BLaER1 treated with 17β-estradiol and CSF1 and Interleukin-3, amounts not matched to agents 10 nM and 100 nM (cell line): ENCODE data around the gene KIAA0753.
A peak's percentile ranks its signal among the peaks of the same experiment; 100 is the strongest.

Experiments
- H3K27ac ChIP-seq, 11 experiments: shearing (Covaris generic); formaldehyde crosslinking; 2 replicates each; pipeline ENCODE4 v1.8.1; 2022
- H3K27me3 ChIP-seq, 11 experiments: shearing (Covaris generic); formaldehyde crosslinking; 2 replicates each; pipeline ENCODE4 v1.8.1; 2022
- H3K36me3 ChIP-seq, 11 experiments: shearing (Covaris generic); formaldehyde crosslinking; 2 replicates each; pipeline ENCODE4 v1.8.1; 2022
- H3K4me1 ChIP-seq, 10 experiments: shearing (Covaris generic); formaldehyde crosslinking; 2 replicates each; pipeline ENCODE4 v1.8.1; 2022
- H3K4me2 ChIP-seq, 11 experiments: shearing (Covaris generic); formaldehyde crosslinking; 2 replicates each; pipeline ENCODE4 v1.8.1; 2022
- H3K4me3 ChIP-seq, 10 experiments: shearing (Covaris generic); formaldehyde crosslinking; 2 replicates each; pipeline ENCODE4 v1.8.1; 2022
- H3K9ac ChIP-seq, 11 experiments: shearing (Covaris generic); formaldehyde crosslinking; 2 replicates each; pipeline ENCODE4 v1.8.1; 2022
- H3K9me3 ChIP-seq, 11 experiments: shearing (Covaris generic); formaldehyde crosslinking; replicated peaks in 1 of 11; 2 replicates each; pipeline ENCODE4 v1.8.1; 2022
- H4K20me1 ChIP-seq, 11 experiments: shearing (Covaris generic); formaldehyde crosslinking; 2 replicates each; pipeline ENCODE4 v1.8.1; 2022
- Cebpa-rat ChIP-seq, 11 experiments: shearing (Covaris generic); IDR thresholded peaks; 2 replicates each; pipeline ENCODE4 v1.8.1; 2022

Gene KIAA0753

GRCh38 chr17:6570731-6571451 is 69.6 kb downstream of the KIAA0753 start:
- H3K4me2 ChIP-seq = peak overlapping the region in 10 of 11 experiments; percentile 44 to 81 (median 68); a peak in 20 of 22 replicates
- H4K20me1 ChIP-seq = peaks cover 0 to 7% (median 1%) of the 10 kb centered on the region in 11 experiments; a peak in 5 of 22 replicates
- H3K36me3 ChIP-seq = no peaks in the 10 kb centered on the region
- H3K27ac ChIP-seq = peak overlapping the region in 3 of 11 experiments; percentile 2 to 28 (median 17); a peak in 2 of 22 replicates
- H3K27me3 ChIP-seq = no peaks in the 10 kb centered on the region
- H3K4me1 ChIP-seq = peaks cover 45 to 60% (median 53%) of the 10 kb centered on the region in 10 experiments
- no peak overlapping the region for H3K4me3 ChIP-seq
- H3K9me3 ChIP-seq = no peaks in the 10 kb centered on the region
- no peak overlapping the region for H3K9ac ChIP-seq
- no peak for TF ChIP-seq Cebpa-rat (IDR thresholded peaks at IDR 0.05)

DNA sequence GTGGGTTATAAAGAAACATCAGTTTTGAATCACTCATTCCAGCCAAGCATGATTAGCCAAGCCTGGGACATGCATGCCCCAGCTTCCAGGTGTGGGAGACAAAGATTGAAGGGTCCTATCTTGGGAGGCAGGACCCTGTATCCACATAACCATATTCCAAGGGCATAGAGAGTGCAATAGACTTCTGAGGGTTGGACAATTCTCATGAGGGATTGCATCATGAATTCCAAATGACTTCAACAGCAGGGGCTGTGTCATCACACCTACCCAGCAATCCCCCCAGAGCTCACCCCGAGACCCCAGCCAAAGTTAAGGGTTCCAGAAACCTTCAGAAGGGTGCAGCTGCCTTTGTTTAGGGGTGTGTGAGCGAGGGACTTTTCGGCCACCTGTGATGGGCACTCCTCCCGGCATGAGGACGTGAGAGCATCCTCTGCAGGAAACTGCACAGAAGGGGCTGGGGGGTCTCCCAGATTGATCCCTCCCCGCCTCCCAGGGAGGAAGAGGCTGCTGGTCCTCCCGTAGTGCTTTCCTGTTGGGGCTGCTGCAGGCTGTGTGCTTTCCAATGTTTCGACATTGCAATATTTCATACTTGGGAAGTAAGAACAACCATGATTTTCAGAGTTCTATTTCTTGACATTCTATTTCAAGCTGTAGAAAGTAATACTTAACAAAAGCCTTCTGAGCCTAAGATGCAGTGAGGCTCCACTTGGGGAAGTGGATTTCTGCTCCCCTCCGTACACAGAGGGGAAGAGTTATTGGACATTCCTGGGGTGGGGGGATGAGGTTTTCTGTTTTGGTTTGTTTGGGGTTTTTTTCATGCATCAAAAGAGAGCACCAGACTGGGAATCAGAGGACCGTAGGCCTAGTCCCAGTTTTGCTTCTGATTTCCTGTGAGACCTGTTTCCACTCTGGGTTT is 70.9 kb downstream of the KIAA0753 start:
- H3K27me3 ChIP-seq = no peaks in the 10 kb centered on the region
- peak overlapping the region in 3 of 11 experiments; percentile 17 to 40 (median 22); a peak in 4 of 22 replicates for H3K27ac ChIP-seq
- H3K4me3 ChIP-seq = no peak overlapping the region
- TF ChIP-seq Cebpa-rat (IDR thresholded peaks at IDR 0.05) = peak in 4 of 11 experiments; percentile 21 to 67 (median 28); a peak in 3 of 22 replicates
- peaks cover 32 to 47% (median 40%) of the 10 kb centered on the region in 10 experiments for H3K4me1 ChIP-seq
- no peaks in the 10 kb centered on the region for H3K9me3 ChIP-seq
- peak overlapping the region; percentile 44 to 81 (median 67) for H3K4me2 ChIP-seq
- peak overlapping the region in 1 of 11 experiments; percentile 4; a peak in 1 of 22 replicates for H3K9ac ChIP-seq
- peaks cover 0 to 7% (median 0%) of the 10 kb centered on the region in 11 experiments; a peak in 1 of 22 replicates for H4K20me1 ChIP-seq
- H3K36me3 ChIP-seq = no peaks in the 10 kb centered on the region

DNA sequence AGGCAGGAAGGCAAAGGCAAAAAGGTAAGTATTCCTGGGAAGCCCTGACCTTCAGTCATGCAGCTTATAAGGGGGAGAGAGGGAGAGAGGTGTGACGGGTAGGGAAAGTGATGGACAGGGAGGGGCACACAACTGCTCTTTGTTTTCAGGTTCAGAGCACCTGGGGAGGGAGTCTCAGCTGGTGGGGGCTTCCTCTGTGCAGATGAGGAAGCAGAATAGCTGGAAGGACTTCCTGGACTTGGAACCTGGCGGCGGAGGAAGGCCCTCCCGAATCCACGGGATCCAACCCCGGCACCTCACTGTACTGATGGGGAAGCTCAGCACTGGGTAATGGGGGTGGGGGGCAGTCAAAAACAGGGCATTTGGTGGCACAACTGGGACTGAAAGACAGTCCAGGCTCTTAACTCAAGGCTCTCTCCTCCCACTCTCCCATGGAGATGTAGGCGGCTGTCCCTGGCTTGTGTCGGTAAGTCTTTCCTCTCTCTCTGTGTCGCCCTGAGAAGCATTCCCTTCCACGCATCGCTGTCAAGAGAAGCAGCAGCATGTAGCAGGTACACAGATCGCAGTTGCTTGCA is 72.2 kb downstream of the KIAA0753 start:
- Histone ChIP-seq H3K27me3 (no peaks in the 10 kb centered on the region), H3K4me3 (no peak overlapping the region), H3K9me3 (no peaks in the 10 kb centered on the region), H4K20me1 (peaks cover 0 to 7% (median 0%) of the 10 kb centered on the region in 11 experiments; a peak in 1 of 22 replicates), H3K4me1 (peaks cover 19 to 38% (median 31%) of the 10 kb centered on the region in 10 experiments), H3K27ac (no peak overlapping the region), H3K4me2 (peak overlapping the region in 3 of 11 experiments; percentile 65 to 81 (median 68); a peak in 1 of 22 replicates), H3K36me3 (no peaks in the 10 kb centered on the region), H3K9ac (no peak overlapping the region)
- TF ChIP-seq Cebpa-rat (IDR thresholded peaks at IDR 0.05) = no peak

DNA sequence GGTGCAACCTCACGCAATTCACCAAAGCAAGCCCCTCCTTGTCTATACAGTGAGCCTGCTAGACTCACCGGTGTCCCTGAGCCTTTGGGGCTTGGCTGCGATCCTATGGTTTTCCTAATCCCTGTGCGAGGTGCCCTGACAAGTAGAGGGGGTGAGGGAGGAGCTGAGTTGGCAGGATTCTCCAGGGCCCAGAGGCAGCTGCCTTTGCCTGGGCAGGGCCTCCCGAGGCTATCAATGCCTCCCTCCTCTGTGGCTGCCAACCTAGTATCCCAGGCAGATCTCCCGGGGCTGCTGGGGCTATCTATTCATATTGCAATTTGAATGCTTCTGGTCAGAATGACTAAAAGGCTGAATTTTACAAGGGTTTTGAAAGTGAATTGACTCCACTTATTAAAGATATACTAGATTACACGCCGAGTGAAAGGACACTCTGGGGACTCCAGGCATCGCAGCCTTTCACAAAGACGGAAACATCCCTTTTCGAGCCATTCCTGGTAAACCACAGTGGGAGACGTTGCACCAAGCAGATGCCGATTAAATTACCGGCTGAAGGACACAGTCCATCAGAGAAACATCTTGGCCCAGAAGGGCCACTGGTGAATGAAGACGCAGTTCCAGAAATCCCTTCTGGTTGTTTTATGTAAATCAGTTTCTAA is 72.9 kb downstream of the KIAA0753 start:
- Histone ChIP-seq H3K27me3 (no peaks in the 10 kb centered on the region), H3K4me2 (no peak overlapping the region), H3K9ac (no peak overlapping the region), H3K4me1 (peaks cover 18 to 34% (median 26%) of the 10 kb centered on the region in 10 experiments), H3K27ac (no peak overlapping the region), H4K20me1 (peaks cover 0 to 7% (median 0%) of the 10 kb centered on the region in 11 experiments; a peak in 1 of 22 replicates), H3K9me3 (no peaks in the 10 kb centered on the region), H3K36me3 (no peaks in the 10 kb centered on the region), H3K4me3 (no peak overlapping the region)
- no peak for TF ChIP-seq Cebpa-rat (IDR thresholded peaks at IDR 0.05)

GRCh38 chr17:6561446-6561845 is 79.1 kb downstream of the KIAA0753 start:
- no peak overlapping the region for H3K9ac ChIP-seq
- H3K4me1 ChIP-seq = no peaks in the 10 kb centered on the region; a peak in 1 of 20 replicates
- H3K27me3 ChIP-seq = peaks cover 39 to 44% (median 41%) of the 10 kb centered on the region in 11 experiments
- TF ChIP-seq Cebpa-rat (IDR thresholded peaks at IDR 0.05) = no peak
- H4K20me1 ChIP-seq = peaks cover 0 to 27% (median 9%) of the 10 kb centered on the region in 11 experiments; a peak in 11 of 22 replicates
- no peak overlapping the region for H3K4me3 ChIP-seq
- H3K9me3 ChIP-seq = no peaks in the 10 kb centered on the region
- H3K27ac ChIP-seq = no peak overlapping the region
- H3K36me3 ChIP-seq = no peaks in the 10 kb centered on the region
- no peak overlapping the region for H3K4me2 ChIP-seq

DNA sequence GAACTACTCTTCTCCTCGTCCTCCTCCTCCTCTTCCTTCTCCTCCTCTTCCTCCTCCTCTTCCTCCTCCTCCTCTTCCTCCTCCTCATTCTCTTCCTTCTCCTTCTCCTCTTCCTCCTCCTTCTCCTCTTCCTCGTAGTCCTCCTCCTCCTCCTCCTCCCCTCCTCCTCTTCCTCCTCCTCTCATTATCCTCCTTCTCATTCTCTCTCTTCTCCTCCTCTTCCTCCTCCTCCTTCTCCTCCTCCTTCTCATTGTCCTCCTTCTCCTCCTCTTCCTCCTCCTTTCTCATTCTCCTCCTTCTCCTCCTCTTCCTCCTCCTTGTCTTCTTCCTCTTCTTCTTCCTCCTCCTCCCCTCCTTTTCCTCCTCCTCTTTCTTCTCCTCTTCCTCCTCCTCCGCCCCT is 80.0 kb downstream of the KIAA0753 start:
- no peak for TF ChIP-seq Cebpa-rat (IDR thresholded peaks at IDR 0.05)
- Histone ChIP-seq H4K20me1 (peaks cover 0 to 35% (median 15%) of the 10 kb centered on the region in 11 experiments; a peak in 17 of 22 replicates), H3K9ac (no peak overlapping the region), H3K4me3 (no peak overlapping the region), H3K36me3 (no peaks in the 10 kb centered on the region), H3K4me2 (no peak overlapping the region), H3K4me1 (peaks cover 6 to 8% (median 7%) of the 10 kb centered on the region in 10 experiments; a peak in 19 of 20 replicates), H3K27me3 (peaks cover 49 to 54% (median 50%) of the 10 kb centered on the region in 11 experiments), H3K9me3 (no peaks in the 10 kb centered on the region), H3K27ac (no peak overlapping the region)

- Histone ChIP-seq H3K36me3 (no peaks in the 10 kb centered on the region), H3K4me3 (no peak overlapping the region), H3K4me1 (peaks cover 12 to 15% (median 14%) of the 10 kb centered on the region in 10 experiments; a peak in 19 of 20 replicates), H3K27ac (no peak overlapping the region), H3K9ac (no peak overlapping the region), H4K20me1 (peaks cover 0 to 42% (median 23%) of the 10 kb centered on the region in 11 experiments; a peak in 17 of 22 replicates), H3K4me2 (no peak overlapping the region), H3K27me3 (peaks cover 56 to 61% (median 57%) of the 10 kb centered on the region in 11 experiments), H3K9me3 (no peaks in the 10 kb centered on the region)
- TF ChIP-seq Cebpa-rat (IDR thresholded peaks at IDR 0.05) = no peak
Measured at GRCh38 chr17:6559753-6560215, 80.7 kb downstream of the KIAA0753 start.
